HEK293 (cell line): ENCODE data around the gene RNU6-7.

Experiments
- BCL11A ChIP-seq: fragments of 450-650 bp; formaldehyde crosslinking; IDR thresholded peaks from 2 replicates; pipeline ENCODE4 v1.5.1; 2016; ENCODE audit warnings: low read depth, missing biosample characterization, missing genetic modification characterization
- GLIS1 ChIP-seq: fragments of 450-650 bp; formaldehyde crosslinking; IDR thresholded peaks from 2 replicates; pipeline ENCODE4 v1.5.1; 2016; ENCODE audit warnings: missing biosample characterization, missing genetic modification characterization
- KLF9 ChIP-seq: fragments of 450-650 bp; formaldehyde crosslinking; IDR thresholded peaks from 2 replicates; pipeline ENCODE4 v1.5.1; 2016; ENCODE audit warnings: missing biosample characterization, missing genetic modification characterization, low read depth
- MEIS1 ChIP-seq: sonication (generic); formaldehyde crosslinking; IDR thresholded peaks from 2 replicates; pipeline ENCODE4 v1.8.1; 2022; ENCODE audit warnings: missing genetic modification reagents, mild to moderate bottlenecking, borderline replicate concordance
- OVOL3 ChIP-seq: fragments of 450-650 bp; formaldehyde crosslinking; IDR thresholded peaks from 2 replicates; pipeline ENCODE4 v1.5.1; 2016; ENCODE audit warnings: missing biosample characterization, missing genetic modification characterization
- SP3 ChIP-seq: fragments of 450-650 bp; formaldehyde crosslinking; IDR thresholded peaks from 2 replicates; pipeline ENCODE4 v1.5.1; 2016; ENCODE audit warnings: missing biosample characterization, missing genetic modification characterization
- TRIM28 ChIP-seq: IDR thresholded peaks from 2 replicates; pipeline ENCODE4 v1.6.1; 2011; ENCODE audit warnings: low read length, control low read depth, borderline replicate concordance
- WT1 ChIP-seq: fragments of 450-650 bp; formaldehyde crosslinking; IDR thresholded peaks from 2 replicates; pipeline ENCODE4 v1.5.1; 2016; ENCODE audit warnings: missing biosample characterization, missing genetic modification characterization
- YY1 ChIP-seq: fragments of 450-650 bp; formaldehyde crosslinking; IDR thresholded peaks from 2 replicates; pipeline ENCODE4 v1.5.1; 2018; ENCODE audit warnings: missing biosample characterization, missing genetic modification characterization
- ZBTB17 ChIP-seq: fragments of 450-650 bp; formaldehyde crosslinking; IDR thresholded peaks from 2 replicates; pipeline ENCODE4 v1.5.1; 2016; ENCODE audit warnings: missing biosample characterization, missing genetic modification characterization
- ZBTB20 ChIP-seq: fragments of 450-650 bp; formaldehyde crosslinking; IDR thresholded peaks from 2 replicates; pipeline ENCODE4 v1.5.1; 2016; ENCODE audit warnings: missing biosample characterization, missing genetic modification characterization
- ZBTB44 ChIP-seq: fragments of 450-650 bp; IDR thresholded peaks from 2 replicates; pipeline ENCODE4 v1.5.1; 2018; ENCODE audit warnings: missing biosample characterization, mild to moderate bottlenecking, missing genetic modification characterization
- ZBTB48 ChIP-seq: fragments of 450-650 bp; formaldehyde crosslinking; IDR thresholded peaks from 2 replicates; pipeline ENCODE4 v1.5.1; 2016; ENCODE audit warnings: missing biosample characterization, missing genetic modification characterization
- ZBTB8A ChIP-seq: fragments of 450-650 bp; formaldehyde crosslinking; IDR thresholded peaks from 2 replicates; pipeline ENCODE4 v1.5.1; 2016; ENCODE audit warnings: missing biosample characterization, missing genetic modification characterization
- ZFHX2 ChIP-seq: fragments of 450-650 bp; formaldehyde crosslinking; conservative IDR thresholded peaks from 2 replicates; pipeline ENCODE4 v1.5.1; 2016; ENCODE audit warnings: missing biosample characterization, missing genetic modification characterization
- ZNF112 ChIP-seq: fragments of 450-650 bp; formaldehyde crosslinking; IDR thresholded peaks from 2 replicates; pipeline ENCODE4 v1.5.0; 2017; ENCODE audit warnings: missing biosample characterization, missing genetic modification characterization
- ZNF114 ChIP-seq: fragments of 450-650 bp; formaldehyde crosslinking; IDR thresholded peaks from 2 replicates; pipeline ENCODE4 v1.5.0; 2017; ENCODE audit warnings: missing biosample characterization, missing genetic modification characterization
- ZNF155 ChIP-seq: fragments of 450-650 bp; formaldehyde crosslinking; IDR thresholded peaks from 2 replicates; pipeline ENCODE4 v1.5.1; 2016; ENCODE audit warnings: missing biosample characterization, missing genetic modification characterization
- ZNF16 ChIP-seq: fragments of 450-650 bp; formaldehyde crosslinking; IDR thresholded peaks from 2 replicates; pipeline ENCODE4 v1.5.1; 2016; ENCODE audit warnings: low read depth, missing biosample characterization, missing genetic modification characterization
- ZNF184 ChIP-seq: fragments of 450-650 bp; IDR thresholded peaks from 2 replicates; pipeline ENCODE4 v1.5.1; 2018; ENCODE audit warnings: missing biosample characterization, mild to moderate bottlenecking, missing genetic modification characterization
- ZNF239 ChIP-seq: fragments of 450-650 bp; formaldehyde crosslinking; IDR thresholded peaks from 2 replicates; pipeline ENCODE4 v1.5.1; 2016; ENCODE audit warnings: missing biosample characterization, missing genetic modification characterization
- ZNF266 ChIP-seq: fragments of 450-650 bp; formaldehyde crosslinking; IDR thresholded peaks from 2 replicates; pipeline ENCODE4 v1.5.1; 2016; ENCODE audit warnings: missing biosample characterization, missing genetic modification characterization, low read depth
- ZNF274 ChIP-seq, 2 experiments: fragments of 200-500 bp in 1 of 2; fragments of 450-650 bp in 1 of 2; sonication (Bioruptor generic) in 1 of 2; formaldehyde crosslinking in 1 of 2; IDR thresholded peaks; 2 replicates each; pipeline versions ENCODE4 v1.5.1 to v1.6.1; 2014 to 2016; ENCODE audit warnings: borderline replicate concordance in 1 of 2, inconsistent platforms in 1 of 2, low read length in 1 of 2, missing biosample characterization in 1 of 2, missing genetic modification characterization in 1 of 2
- ZNF280D ChIP-seq: fragments of 450-650 bp; formaldehyde crosslinking; IDR thresholded peaks from 2 replicates; pipeline ENCODE4 v1.5.1; 2016; ENCODE audit warnings: missing biosample characterization, missing genetic modification characterization
- ZNF302 ChIP-seq: fragments of 450-650 bp; formaldehyde crosslinking; IDR thresholded peaks from 2 replicates; pipeline ENCODE4 v1.5.1; 2016; ENCODE audit warnings: missing biosample characterization, missing genetic modification characterization, low read depth
- ZNF398 ChIP-seq: fragments of 450-650 bp; formaldehyde crosslinking; IDR thresholded peaks from 2 replicates; pipeline ENCODE4 v1.5.1; 2017; ENCODE audit warnings: missing biosample characterization, missing genetic modification characterization
- ZNF530 ChIP-seq: fragments of 450-650 bp; formaldehyde crosslinking; IDR thresholded peaks from 2 replicates; pipeline ENCODE4 v1.5.1; 2016; ENCODE audit warnings: low read depth, missing biosample characterization, missing genetic modification characterization
- ZNF585B ChIP-seq: fragments of 450-650 bp; formaldehyde crosslinking; IDR thresholded peaks from 2 replicates; pipeline ENCODE4 v1.5.1; 2016; ENCODE audit warnings: missing biosample characterization, missing genetic modification characterization
- ZNF596 ChIP-seq: fragments of 450-650 bp; IDR thresholded peaks from 2 replicates; pipeline ENCODE4 v1.5.0; 2018; ENCODE audit warnings: missing biosample characterization, mild to moderate bottlenecking, missing genetic modification characterization, moderate library complexity
- ZNF777 ChIP-seq: fragments of 450-650 bp; formaldehyde crosslinking; IDR thresholded peaks from 2 replicates; pipeline ENCODE4 v1.5.1; 2017; ENCODE audit warnings: missing biosample characterization, missing genetic modification characterization, borderline replicate concordance
- ZNF830 ChIP-seq: fragments of 450-650 bp; IDR thresholded peaks from 2 replicates; pipeline ENCODE4 v1.5.0; 2018; ENCODE audit warnings: missing biosample characterization, missing genetic modification characterization, low read depth, mild to moderate bottlenecking, moderate library complexity
- ZSCAN16 ChIP-seq: fragments of 450-650 bp; formaldehyde crosslinking; IDR thresholded peaks from 2 replicates; pipeline ENCODE4 v1.5.1; 2016; ENCODE audit warnings: missing biosample characterization, missing genetic modification characterization
- ZSCAN5A ChIP-seq: fragments of 450-650 bp; formaldehyde crosslinking; IDR thresholded peaks from 2 replicates; pipeline ENCODE4 v1.5.1; 2016; ENCODE audit warnings: missing biosample characterization, missing genetic modification characterization

Gene RNU6-7

GRCh38 chr14:32202998-32203882 lies 1.4 kb downstream of the RNU6-7 start, which contains the start of gene RNU6-8 (continued):
- TF ChIP-seq ZBTB8A (tag by site-specific recombination) (peak; percentile 60), ZNF585B (no peak), GLIS1 (tag by site-specific recombination) (peak; percentile 16; the same call in 1 of the 2 replicates), ZNF530 (tag by site-specific recombination) (no peak), ZNF596 (tag by site-specific recombination) (no peak), ZNF184 (tag by site-specific recombination) (no peak), MEIS1 (CRISPR knock-in tag) (no peak), ZFHX2 (tag by site-specific recombination) (0 out of 2 replicates have a peak, but pooled peaks have one; percentile 10), ZNF830 (tag by site-specific recombination) (no peak), ZBTB17 (tag by site-specific recombination) (peak; percentile 78), ZNF280D (tag by site-specific recombination) (no peak), ZNF398 (no peak), ZSCAN16 (tag by site-specific recombination) (no peak), KLF9 (no peak), ZBTB44 (tag by site-specific recombination) (no peak), ZNF16 (tag by site-specific recombination) (0 out of 2 replicates have a peak, but pooled peaks have one; percentile 13), ZNF112 (tag by site-specific recombination) (no peak), OVOL3 (tag by site-specific recombination) (no peak), ZSCAN5A (tag by site-specific recombination) (0 out of 2 replicates have a peak, but pooled peaks have one; percentile 11), WT1 (no peak), ZNF274 (IDR thresholded peaks at IDR 0.05; ENCODE audit: low read length) (no peak), ZNF274 (tag by site-specific recombination; IDR thresholded peaks at IDR 0.05; ENCODE audit: borderline replicate concordance) (no peak), ZNF239 (tag by site-specific recombination) (no peak), ZBTB48 (tag by site-specific recombination) (peak; percentile 58), TRIM28 (no peak), ZNF114 (no peak), BCL11A (no peak), ZNF155 (no peak), ZNF266 (tag by site-specific recombination) (no peak), ZBTB20 (tag by site-specific recombination) (no peak; the same call in 1 of the 2 replicates), YY1 (tag by site-specific recombination) (peak; percentile 51; the same call in 1 of the 2 replicates), ZNF777 (tag by site-specific recombination) (no peak), ZNF302 (tag by site-specific recombination) (no peak), SP3 (tag by site-specific recombination) (peak; percentile 71)
